Gastrocnemius medialis (tissue), 4 donors: ENCODE measurements around the gene EGLN2.

Source experiments
- POLR2A ChIP-seq, 2 donors: fragments of 450-650 bp; IDR thresholded peaks; one replicate each; pipeline ENCODE4 v1.6.1; 2017; ENCODE audit warnings: antibody characterized with exemption in 2 of 2, mild to moderate bottlenecking in 2 of 2, moderate library complexity in 2 of 2
- TF ChIP-seq, protein P1 (sequence below), 5 experiments: fragments of 450-650 bp in 3 of 5; fragments of 200-600 bp in 2 of 5; sonication (generic) in 2 of 5; IDR thresholded peaks in 4 of 5; conservative IDR thresholded peaks in 1 of 5; 1 replicate in 4 of 5; 2 replicates in 1 of 5; pipeline ENCODE4 v1.5.1; 2016 to 2019; ENCODE audit warnings: antibody characterized with exemption in 5 of 5, mild to moderate bottlenecking in 3 of 5, moderate library complexity in 3 of 5

GRCh38 chr19:40805258-40805868 lies 6.4 kb downstream of the EGLN2 start:
- TF ChIP-seq, protein P1, sequence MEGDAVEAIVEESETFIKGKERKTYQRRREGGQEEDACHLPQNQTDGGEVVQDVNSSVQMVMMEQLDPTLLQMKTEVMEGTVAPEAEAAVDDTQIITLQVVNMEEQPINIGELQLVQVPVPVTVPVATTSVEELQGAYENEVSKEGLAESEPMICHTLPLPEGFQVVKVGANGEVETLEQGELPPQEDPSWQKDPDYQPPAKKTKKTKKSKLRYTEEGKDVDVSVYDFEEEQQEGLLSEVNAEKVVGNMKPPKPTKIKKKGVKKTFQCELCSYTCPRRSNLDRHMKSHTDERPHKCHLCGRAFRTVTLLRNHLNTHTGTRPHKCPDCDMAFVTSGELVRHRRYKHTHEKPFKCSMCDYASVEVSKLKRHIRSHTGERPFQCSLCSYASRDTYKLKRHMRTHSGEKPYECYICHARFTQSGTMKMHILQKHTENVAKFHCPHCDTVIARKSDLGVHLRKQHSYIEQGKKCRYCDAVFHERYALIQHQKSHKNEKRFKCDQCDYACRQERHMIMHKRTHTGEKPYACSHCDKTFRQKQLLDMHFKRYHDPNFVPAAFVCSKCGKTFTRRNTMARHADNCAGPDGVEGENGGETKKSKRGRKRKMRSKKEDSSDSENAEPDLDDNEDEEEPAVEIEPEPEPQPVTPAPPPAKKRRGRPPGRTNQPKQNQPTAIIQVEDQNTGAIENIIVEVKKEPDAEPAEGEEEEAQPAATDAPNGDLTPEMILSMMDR (IDR thresholded peaks at IDR 0.05 in 4 of 5, conservative IDR thresholded peaks at IDR 0.05 in 1 of 5) = no peak
- TF ChIP-seq POLR2A (IDR thresholded peaks at IDR 0.05) = no peak
